Motor neuron (in vitro differentiated cells): ENCODE results near the gene FAM219A. TPM values are rescaled to one million over a fixed set of nuclear protein-coding genes. Genes with fewer than 3 reads are reported as not detected.

Experiments
- ATAC-seq, 8 experiments: fragments of 200-7000 bp; cut with Tn5 transposase; replicated peaks in 6 of 8; 2 replicates each; pipeline ENCODE4 v1.8.0; 2021; ENCODE audit warnings: mild to moderate bottlenecking in 8 of 8, moderate library complexity in 8 of 8
- H3K27ac ChIP-seq, 2 donors: fragments of 250-450 bp; sonication (Bioruptor Pico); 2 replicates each; pipeline ENCODE4 v1.9.0; 2021; ENCODE audit warnings: antibody characterized with exemption in 2 of 2, mild to moderate bottlenecking in 2 of 2, moderate library complexity in 1 of 2
- H3K4me1 ChIP-seq, 2 donors: fragments of 250-450 bp; sonication (Bioruptor Pico); replicated peaks in 1 of 2; 2 replicates each; pipeline ENCODE4 v1.6.1; 2021; ENCODE audit warnings: antibody characterized with exemption in 2 of 2, mild to moderate bottlenecking in 2 of 2, moderate library complexity in 1 of 2
- H3K4me3 ChIP-seq, 5 donors: fragments of 250-450 bp; sonication (Bioruptor Pico); 2 replicates each; pipeline ENCODE4 v1.9.0; 2021; ENCODE audit warnings: antibody characterized with exemption in 5 of 5, mild to moderate bottlenecking in 5 of 5, moderate library complexity in 4 of 5
- WGBS, 10 experiments: fragments of 450-650 bp; shearing (Covaris generic); methylation state at CpG; one replicate each; pipeline ENCODE4 v1.0.0; 2022; 5-methylcytosine and 5-hydroxymethylcytosine counted together
- in situ Hi-C, 9 experiments: fragments of 400-800 bp; cut with MboI; loops; one replicate each; pipeline ENCODE4 v1.15.0; 2021; ENCODE audit warnings: low sequenced_read_pairs in 9 of 9, low pct_unique_long_range_greater_than_20kb in 2 of 9; ENCODE audit not compliant: unreplicated experiment in 9 of 9
- total RNA-seq, 8 experiments: library from RNA; unstranded; fragments of 300-600 nt; gene quantifications; 2 replicates each; pipeline versions ENCODE4 v1.2.3 to v1.2.4, GENCODE V29; 2022

Gene FAM219A
- total RNA-seq, 8 experiments from 2014 or later = 7.5 to 55.6 (median 41.0) TPM

DNA sequence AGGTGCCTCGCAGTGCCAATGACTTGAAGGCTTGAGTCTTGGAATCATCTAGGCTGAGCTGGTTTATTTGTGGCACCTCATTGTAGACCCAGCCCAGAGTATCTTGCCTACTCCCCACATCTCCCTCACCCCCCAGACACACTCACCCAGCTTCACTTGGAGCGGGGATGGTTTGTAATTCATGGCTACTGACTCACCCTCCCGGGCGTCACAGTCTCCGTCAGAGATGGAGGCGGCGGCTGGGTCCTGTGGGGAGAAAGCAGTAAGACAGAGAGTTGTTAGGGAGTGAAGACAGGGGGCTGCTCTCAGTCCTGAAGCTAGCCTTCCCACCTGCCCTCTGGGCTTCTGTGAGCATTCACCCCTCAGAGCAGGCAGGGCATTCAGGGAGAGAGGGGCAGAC is 52.7 kb downstream of the FAM219A start:
- in situ Hi-C loops = loop anchor here in 2 of 9 experiments (10.0 kb wide), 1 partner anchor 89 kb away; no protein-coding TSS in a partner anchor

DNA sequence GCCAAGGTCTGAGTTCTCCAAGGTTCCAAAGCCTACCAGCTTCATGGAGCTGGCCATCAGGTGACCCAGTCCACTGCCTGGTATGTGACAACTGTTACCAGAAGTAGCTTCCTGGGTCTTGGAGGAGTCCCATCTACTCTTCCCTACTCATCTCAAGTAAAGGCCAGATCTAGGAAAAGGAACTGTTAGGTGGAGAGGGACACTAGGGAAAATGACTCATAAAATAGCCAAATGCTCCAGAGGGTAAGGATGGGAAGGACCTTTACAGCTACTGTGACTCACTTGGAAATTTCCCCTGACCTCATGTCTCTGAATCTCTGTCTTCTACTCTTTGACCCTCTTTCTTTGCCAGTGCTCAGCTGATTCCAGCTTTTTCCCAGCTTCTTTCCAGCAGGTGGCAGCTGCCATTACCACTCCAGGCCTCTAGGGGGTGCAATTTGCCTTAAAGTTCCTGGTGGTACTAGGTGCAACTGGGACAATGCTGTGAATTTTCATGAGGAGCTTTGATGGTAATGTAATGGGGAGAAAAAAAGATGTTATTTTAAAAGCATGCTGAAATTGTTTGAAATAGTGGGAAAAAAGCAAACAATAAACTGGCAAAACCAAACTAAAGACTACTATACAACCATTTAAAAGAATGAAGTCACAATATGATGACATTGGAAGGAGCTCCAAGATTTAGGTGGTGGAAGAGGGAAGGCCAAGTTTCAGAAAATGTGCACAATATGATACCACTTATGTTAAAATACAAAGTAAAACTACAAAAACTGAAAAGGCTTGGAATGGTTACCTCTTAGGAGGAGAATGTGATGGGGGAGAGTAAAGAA is 54.6 kb downstream of the FAM219A start:
- in situ Hi-C loops = loop anchor here in 2 of 9 experiments (10.0 kb wide), 1 partner anchor 91 kb away; no protein-coding TSS in a partner anchor
- H3K4me3 ChIP-seq = no peak overlapping the region
- no peak overlapping the region for H3K27ac ChIP-seq
- no peaks in the 10 kb centered on the region for H3K4me1 ChIP-seq
- peak; percentile 30 to 76 (median 62) for ATAC-seq

More for the DNA sequence above, 52.7 kb downstream of the FAM219A start:
- ATAC-seq = peak in 3 of 8 experiments; percentile 70 to 90 (median 80)
- 67 to 100% (median 72%) methylated on average over 1 to 7 of the region's 7 CpGs; no CpG with 5 or more reads in 6 of the 10 experiments for WGBS, 10 experiments
- Histone ChIP-seq H3K4me1 (peaks cover 0 to 5% of the 10 kb centered on the region in 2 donors), H3K27ac (no peak overlapping the region), H3K4me3 (no peak overlapping the region)

DNA sequence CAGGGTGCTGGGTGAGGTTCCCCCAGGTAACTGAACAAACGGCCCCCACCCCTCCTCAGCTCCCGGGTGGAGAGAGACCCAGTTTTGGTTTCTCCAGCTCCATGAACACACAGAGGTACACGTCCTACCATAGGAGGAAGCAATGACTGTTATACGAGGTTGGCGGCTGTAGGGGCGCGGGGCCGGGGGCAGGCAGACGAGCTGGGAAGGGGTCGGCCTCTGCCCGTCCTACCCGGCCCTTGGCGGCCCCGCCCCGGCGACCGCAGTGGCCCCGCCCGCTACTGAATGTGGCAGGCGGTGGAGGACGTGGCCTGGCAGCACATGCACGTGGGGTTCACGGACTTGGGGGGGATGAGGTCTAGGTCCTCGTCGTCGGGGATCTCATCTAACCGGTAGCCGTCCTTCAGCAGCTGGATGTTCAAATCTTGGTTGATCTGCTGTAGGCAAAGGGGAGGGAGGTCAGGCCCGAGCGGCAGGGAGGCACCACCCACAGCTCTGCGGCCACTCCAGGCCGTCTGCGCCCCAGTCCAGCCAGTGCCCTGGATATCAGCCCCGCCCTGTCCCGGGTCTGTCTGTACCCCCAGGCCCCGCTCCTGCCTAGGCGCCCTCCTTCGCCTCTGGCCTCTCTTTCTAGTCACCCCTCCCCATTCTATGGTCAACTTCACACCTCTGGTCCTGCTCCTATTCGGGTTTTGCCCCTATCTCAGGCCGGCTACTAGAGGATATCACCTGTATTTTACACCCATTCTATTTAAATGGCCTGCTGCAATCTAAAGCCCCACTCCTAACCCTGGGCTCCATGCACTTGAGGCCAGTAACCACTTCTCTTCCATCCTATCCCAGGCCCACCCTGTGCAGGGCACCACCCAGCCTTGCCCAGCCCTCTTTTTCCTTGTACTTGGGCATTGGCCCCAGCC is 57.4 kb downstream of the FAM219A start:
- in situ Hi-C loops = loop anchor here in 2 of 9 experiments (10.0 kb wide), 1 partner anchor 94 kb away; no protein-coding TSS in a partner anchor
- Histone ChIP-seq H3K4me3 (no peak overlapping the region), H3K27ac (no peak overlapping the region), H3K4me1 (no peaks in the 10 kb centered on the region)
- ATAC-seq = peak in 1 of 8 experiments; percentile 16
- 80 to 100% (median 80%) methylated on average over 1 to 2 of the region's 40 CpGs; no CpG with 5 or more reads in 6 of the 10 experiments for WGBS, 10 experiments

DNA sequence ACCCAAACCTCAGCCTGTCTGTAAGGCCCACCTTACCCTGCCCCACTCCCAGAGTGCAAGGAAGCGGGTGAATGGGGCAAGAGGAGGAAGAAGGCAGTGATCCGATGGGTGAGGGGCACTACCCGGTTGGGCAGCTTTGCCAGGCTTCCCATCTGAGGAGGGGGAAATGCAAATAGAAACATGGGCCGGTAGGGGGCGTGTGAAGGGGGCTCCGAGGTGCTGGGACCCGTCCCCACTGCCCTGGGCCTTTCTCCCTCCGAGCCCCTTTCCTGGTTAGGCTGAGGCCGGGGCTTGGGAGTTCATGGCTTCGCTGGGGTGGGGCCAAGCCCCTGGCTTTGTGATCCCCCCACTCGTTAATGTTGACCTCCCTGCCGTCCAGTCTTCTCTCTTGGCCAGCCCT is 58.1 kb downstream of the FAM219A start:
- WGBS, 10 experiments = no CpG with 5 or more reads among the region's 12 CpGs
- H3K27ac ChIP-seq = no peak overlapping the region
- H3K4me3 ChIP-seq = no peak overlapping the region
- in situ Hi-C loops = loop anchor here in 2 of 9 experiments (10.0 kb wide), 1 partner anchor 95 kb away; no protein-coding TSS in a partner anchor
- H3K4me1 ChIP-seq = no peaks in the 10 kb centered on the region
- ATAC-seq = peak in 1 of 8 experiments; percentile 2

DNA sequence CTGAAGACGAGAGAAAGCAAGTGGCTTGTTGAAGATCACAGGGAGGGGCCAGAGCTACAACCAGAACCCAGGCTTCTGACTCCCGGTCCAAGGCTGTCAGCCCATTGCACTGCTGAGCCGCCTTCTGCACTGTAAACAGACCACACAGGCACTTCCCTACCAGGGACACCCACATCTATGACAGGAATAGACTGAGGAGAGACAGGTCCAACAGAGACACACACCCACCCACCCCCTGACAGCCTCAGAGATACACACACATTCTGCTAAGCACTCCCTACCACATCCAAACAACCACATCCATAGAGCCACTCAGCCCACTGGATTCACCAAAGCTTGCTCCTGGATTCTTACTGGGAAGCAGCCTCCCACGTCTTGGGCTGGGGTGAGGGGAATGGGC is 58.6 kb downstream of the FAM219A start:
- in situ Hi-C loops = loop anchor here in 2 of 9 experiments (10.0 kb wide), 1 partner anchor 95 kb away; no protein-coding TSS in a partner anchor
- Histone ChIP-seq H3K4me1 (no peaks in the 10 kb centered on the region), H3K4me3 (no peak overlapping the region), H3K27ac (no peak overlapping the region)
- no peak for ATAC-seq
- WGBS, 10 experiments = no CpG with 5 or more reads among the region's 4 CpGs

DNA sequence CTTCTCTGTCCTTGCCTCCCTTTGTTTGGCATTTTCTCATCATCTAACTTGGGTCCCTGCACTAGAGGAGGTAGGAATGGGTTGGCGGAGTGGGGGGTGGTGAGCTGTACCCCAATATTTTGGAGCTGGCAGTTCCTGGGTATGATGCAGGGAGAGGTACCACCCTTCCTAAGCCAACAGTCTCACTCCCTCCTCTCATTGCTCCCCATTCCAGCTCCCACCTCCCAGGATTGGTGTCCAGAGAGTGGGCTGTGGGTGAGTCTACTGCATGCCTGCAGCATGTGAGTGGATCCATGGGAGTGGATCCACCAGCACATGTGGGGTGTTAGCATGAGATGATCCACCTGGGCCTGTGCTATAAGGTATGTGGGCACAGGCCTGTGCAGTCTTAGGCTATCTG is 59.5 kb downstream of the FAM219A start:
- WGBS, 10 experiments = no CpG with 5 or more reads among the region's 1 CpG
- Histone ChIP-seq H3K4me1 (no peaks in the 10 kb centered on the region), H3K4me3 (no peak overlapping the region), H3K27ac (no peak overlapping the region)
- ATAC-seq = peak in 1 of 8 experiments; percentile 16
- in situ Hi-C loops = no loop called here

DNA sequence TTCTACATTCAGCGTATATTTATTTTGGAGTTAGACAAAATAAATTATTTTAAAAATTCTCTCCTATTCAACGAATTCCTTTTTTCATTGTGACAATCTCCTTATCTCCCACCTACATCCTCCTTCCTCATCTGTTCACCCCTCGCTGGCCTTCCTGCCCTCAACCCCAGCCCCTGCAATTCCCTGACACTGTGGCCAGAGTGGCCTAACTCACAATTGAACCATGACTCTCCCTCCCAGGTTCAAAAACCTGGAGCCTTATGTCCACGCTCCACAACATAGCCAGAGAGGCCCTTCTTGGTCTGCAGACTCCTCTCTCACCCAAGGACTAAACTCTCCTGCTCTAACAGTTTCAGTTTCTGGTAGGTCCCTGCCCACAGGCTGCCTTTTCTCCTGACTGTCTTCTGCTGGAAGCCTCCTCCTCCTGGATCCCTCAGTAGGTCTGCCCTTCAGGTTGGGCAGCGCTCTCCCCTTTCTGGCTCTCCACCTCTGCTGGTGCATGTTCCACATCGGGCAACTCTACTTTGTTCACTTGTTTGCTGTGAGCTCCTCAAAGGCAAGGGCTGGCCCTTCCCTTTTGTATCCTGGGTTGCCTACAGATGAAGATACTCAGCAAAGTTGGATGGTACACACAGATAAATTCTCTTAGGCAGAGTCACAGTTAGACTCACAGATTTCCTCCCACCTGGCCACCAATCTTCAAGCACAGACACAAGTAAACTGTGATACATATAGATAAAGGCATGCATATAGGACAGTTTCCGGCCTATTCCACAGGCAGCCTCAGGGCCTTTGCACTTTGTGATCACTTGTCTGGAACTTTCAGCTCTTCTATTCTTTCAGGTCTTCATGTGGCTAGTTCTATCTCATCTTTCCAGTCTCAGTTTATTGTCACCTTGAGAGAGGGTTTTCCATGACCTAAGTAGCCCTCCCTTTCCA is 61.8 kb downstream of the FAM219A start:
- WGBS, 10 experiments = 50 to 86% (median 69%) methylated on average over 2 to 7 of the region's 7 CpGs
- no peak overlapping the region for H3K27ac ChIP-seq
- no peaks in the 10 kb centered on the region for H3K4me1 ChIP-seq
- H3K4me3 ChIP-seq = no peak overlapping the region
- ATAC-seq = no peak
- in situ Hi-C loops = no loop called here

DNA sequence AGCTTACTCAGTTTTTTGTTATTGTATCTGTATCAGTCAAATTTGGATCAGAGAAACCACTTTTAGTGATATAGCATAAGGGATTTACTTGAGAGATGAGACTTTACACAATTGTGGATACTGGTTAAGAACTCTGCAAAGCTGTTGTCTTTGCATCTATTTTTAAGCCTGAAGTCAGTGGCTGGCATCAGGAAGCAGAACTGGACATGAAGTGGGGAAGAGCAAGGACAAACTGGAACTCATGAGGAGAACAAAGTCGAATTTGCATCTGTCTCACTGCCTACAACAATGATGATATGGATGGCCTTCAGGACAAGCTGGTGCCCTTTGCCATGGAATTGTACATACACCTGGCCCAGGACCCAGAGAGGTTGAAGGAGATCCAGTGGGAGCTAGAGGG is 65.9 kb downstream of the FAM219A start:
- in situ Hi-C loops = no loop called here
- H3K27ac ChIP-seq = no peak overlapping the region
- H3K4me1 ChIP-seq = no peaks in the 10 kb centered on the region
- H3K4me3 ChIP-seq = no peak overlapping the region
- WGBS, 10 experiments = 0 to 57% (median 19%) methylated on average over 1 of the region's 1 CpG; no CpG with 5 or more reads in 4 of the 10 experiments
- ATAC-seq = no peak

DNA sequence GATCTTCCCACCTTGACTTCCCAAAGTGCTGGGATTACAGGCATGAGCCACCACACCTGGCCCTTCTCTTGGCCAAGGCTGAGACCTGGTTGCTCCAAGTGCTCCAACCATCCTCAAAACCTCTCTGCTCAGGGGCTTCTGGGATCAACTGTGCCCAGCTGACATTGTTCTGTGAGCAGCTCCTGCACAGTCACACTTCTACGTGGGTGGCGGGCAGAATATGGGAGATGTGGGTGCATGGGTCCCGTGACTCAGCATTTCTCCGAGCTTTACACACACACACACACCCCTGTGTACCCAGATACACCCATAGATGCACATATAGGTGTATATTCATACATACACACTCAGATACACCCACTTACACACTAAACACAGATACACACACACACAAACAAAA is 71.1 kb downstream of the FAM219A start:
- peaks cover 2 to 7% of the 10 kb centered on the region in 2 donors for H3K4me1 ChIP-seq
- no peak overlapping the region for H3K4me3 ChIP-seq
- 80 to 90% methylated on average over 1 to 2 of the region's 4 CpGs; no CpG with 5 or more reads in 8 of the 10 experiments for WGBS, 10 experiments
- no peak overlapping the region for H3K27ac ChIP-seq
- no peak for ATAC-seq
- in situ Hi-C loops = no loop called here

DNA sequence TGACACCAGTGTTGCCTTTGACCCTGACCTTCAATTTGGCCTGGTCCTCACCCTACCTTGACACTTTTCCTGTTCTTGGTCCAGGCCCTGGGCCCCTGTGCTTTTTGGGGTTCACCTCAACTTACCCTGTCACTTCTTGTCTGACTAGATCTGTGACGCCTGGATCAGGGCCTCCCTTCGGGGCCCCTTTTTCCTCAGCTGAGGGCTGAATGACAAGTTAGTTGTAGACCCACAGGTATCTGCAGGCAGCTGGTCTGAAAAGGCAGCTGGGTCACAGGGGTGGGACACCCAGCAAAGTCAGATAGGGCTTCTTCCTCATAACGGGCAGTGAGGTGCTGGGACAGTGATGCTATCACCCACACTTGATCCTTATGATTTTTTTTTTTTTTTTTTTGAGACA is 71.7 kb downstream of the FAM219A start:
- Histone ChIP-seq H3K27ac (no peak overlapping the region), H3K4me3 (no peak overlapping the region), H3K4me1 (peaks cover 4 to 10% of the 10 kb centered on the region in 2 donors)
- no peak for ATAC-seq
- 35 to 100% (median 86%) methylated on average over 1 to 3 of the region's 3 CpGs; no CpG with 5 or more reads in 3 of the 10 experiments for WGBS, 10 experiments
- in situ Hi-C loops = no loop called here

DNA sequence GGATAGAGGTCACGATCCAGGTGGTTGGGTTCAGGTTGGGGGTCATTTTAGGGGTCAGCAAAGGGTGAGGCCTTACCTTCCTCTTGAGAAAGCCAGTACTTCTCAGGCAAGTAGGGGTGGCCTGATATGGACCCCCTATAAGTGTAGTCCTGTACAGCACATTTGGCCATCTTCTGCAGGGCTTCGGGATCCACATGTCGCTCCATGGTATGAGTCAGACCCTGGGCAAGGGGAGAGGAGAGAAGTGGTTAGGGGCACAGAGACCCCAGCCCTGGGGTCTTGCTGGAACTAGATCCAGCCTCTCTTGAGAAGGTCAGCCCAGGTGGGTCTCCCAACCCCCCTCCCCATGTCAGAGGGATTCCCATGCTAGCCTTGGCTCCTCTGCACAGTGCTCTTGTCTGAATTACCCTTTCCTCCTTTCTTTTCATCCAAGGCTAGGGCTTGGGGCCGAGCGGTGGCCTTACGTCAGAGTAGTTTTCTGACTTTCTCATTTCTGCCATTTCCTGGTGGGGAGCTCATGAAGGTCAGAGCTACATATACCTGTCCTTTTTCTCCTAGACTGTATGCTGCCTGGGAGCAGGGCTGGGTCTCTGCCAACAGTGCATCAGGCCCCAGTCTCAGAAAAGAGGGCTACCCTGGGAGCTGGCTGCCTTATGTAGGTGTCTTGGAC is 72.7 kb downstream of the FAM219A start:
- Histone ChIP-seq H3K4me1 (peaks cover 10 to 14% of the 10 kb centered on the region in 2 donors), H3K4me3 (no peak overlapping the region), H3K27ac (no peak overlapping the region)
- 33 to 100% (median 76%) methylated on average over 1 to 4 of the region's 6 CpGs; no CpG with 5 or more reads in 1 of the 10 experiments for WGBS, 10 experiments
- ATAC-seq = no peak
- in situ Hi-C loops = no loop called here
